Body of pancreas (tissue), 4 donors: ENCODE measurements around the gene ADCY2. TPM values are rescaled to one million over a fixed set of nuclear protein-coding genes. Genes with fewer than 3 reads are reported as not detected.

Experiments used
- ATAC-seq: fragments of 150-250 bp; one replicate; pipeline ENCODE4 v1.9.1; 2016
- DNase-seq, 4 donors: peaks; one replicate each; pipeline ENCODE4 v3.0.0-alpha.2; 2019
- H3K27ac ChIP-seq, 4 donors: fragments of 200-600 bp; sonication (generic); 1 replicate in 3 of 4; 2 replicates in 1 of 4; pipeline versions ENCODE4 v1.5.1 to v1.6.1; 2016 to 2019; ENCODE audit warnings: mild to moderate bottlenecking in 1 of 4, mixed read lengths in 1 of 4, moderate library complexity in 1 of 4
- H3K27me3 ChIP-seq, 2 donors: fragments of 200-600 bp; sonication (generic); one replicate each; pipeline ENCODE4 v1.6.0; 2016; ENCODE audit warnings: mild to moderate bottlenecking in 1 of 2
- H3K36me3 ChIP-seq, 2 donors: fragments of 200-600 bp; sonication (generic); replicated peaks in 1 of 2; 2 replicates each; pipeline ENCODE4 v1.5.1; 2016; ENCODE audit warnings: low read depth in 2 of 2; ENCODE audit not compliant: insufficient read depth in 1 of 2
- H3K4me1 ChIP-seq: fragments of 200-600 bp; sonication (generic); one replicate; pipeline ENCODE4 v1.6.0; 2016
- H3K4me3 ChIP-seq, 2 donors: fragments of 200-600 bp; sonication (generic); 1 replicate in 1 of 2; 2 replicates in 1 of 2; pipeline ENCODE4 v1.5.1; 2016 to 2019
- H3K9me3 ChIP-seq, 3 donors: fragments of 200-600 bp; sonication (generic); 1 replicate in 2 of 3; 2 replicates in 1 of 3; pipeline ENCODE4 v1.5.1; 2016
- CTCF ChIP-seq, 7 experiments: fragments of 450-650 bp in 4 of 7; fragments of 200-600 bp in 3 of 7; sonication (generic) in 3 of 7; IDR thresholded peaks; one replicate each; pipeline ENCODE4 v1.5.1; 2016 to 2019; ENCODE audit warnings: antibody characterized with exemption in 7 of 7
- POLR2A ChIP-seq, 3 donors: fragments of 450-650 bp; IDR thresholded peaks; one replicate each; pipeline ENCODE4 v1.6.1; 2016; ENCODE audit warnings: antibody characterized with exemption in 3 of 3, mild to moderate bottlenecking in 2 of 3
- WGBS, 2 donors: methylation state at CpG; one replicate each; pipeline ENCODE4 v1.1.5; 2017; 5-methylcytosine and 5-hydroxymethylcytosine counted together
- intact Hi-C: fragments of 100-400 bp; cut with DNase I; formaldehyde crosslinking; loops from one replicate; pipeline ENCODE4 v1.15.1; 2023
- total RNA-seq, 2 donors: library from RNA; depleted of rRNA; stranded (reverse); fragments of >200 nt; gene quantifications; one replicate each; pipeline ENCODE4 v1.1.0, GENCODE V29; 2016

ADCY2 gene
- total RNA-seq, 2 donors from 2014 or later = 0.52 to 4.6 TPM

GRCh38 chr5:7434914-7435313 lies 39.0 kb downstream of the ADCY2 start:
- DNase-seq = no peak
- no peak for ATAC-seq
- intact Hi-C loops = no loop called here
- no peaks in the 10 kb centered on the region for H3K36me3 ChIP-seq
- no peaks in the 10 kb centered on the region for H3K9me3 ChIP-seq
- no peaks in the 10 kb centered on the region for H3K4me1 ChIP-seq
- H3K27me3 ChIP-seq = no peaks in the 10 kb centered on the region
- no peak for TF ChIP-seq CTCF (IDR thresholded peaks at IDR 0.05)
- no peak for TF ChIP-seq POLR2A (IDR thresholded peaks at IDR 0.05)
- H3K4me3 ChIP-seq = no peak overlapping the region
- 81 to 86% methylated on average over 6 of the region's 6 CpGs for WGBS, 2 donors
- H3K27ac ChIP-seq = no peak overlapping the region

- intact Hi-C loops = no loop called here
- H3K4me1 ChIP-seq = no peaks in the 10 kb centered on the region
- 44 to 46% methylated on average over 3 of the region's 3 CpGs for WGBS, 2 donors
- H3K36me3 ChIP-seq = no peaks in the 10 kb centered on the region
- no peaks in the 10 kb centered on the region for H3K9me3 ChIP-seq
- TF ChIP-seq POLR2A (IDR thresholded peaks at IDR 0.05) = no peak
- H3K4me3 ChIP-seq = no peak overlapping the region
- no peaks in the 10 kb centered on the region for H3K27me3 ChIP-seq
- H3K27ac ChIP-seq = no peak overlapping the region
- no peak for DNase-seq
- ATAC-seq = no peak
Observed at GRCh38 chr5:7435503-7435902, 39.6 kb downstream of the ADCY2 start.

- Histone ChIP-seq H3K9me3 (no peaks in the 10 kb centered on the region), H3K27ac (no peak overlapping the region), H3K4me1 (no peaks in the 10 kb centered on the region), H3K4me3 (no peak overlapping the region), H3K36me3 (no peaks in the 10 kb centered on the region), H3K27me3 (no peaks in the 10 kb centered on the region)
- 77 to 80% methylated on average over 8 of the region's 8 CpGs for WGBS, 2 donors
- TF ChIP-seq CTCF (IDR thresholded peaks at IDR 0.05) (no peak), POLR2A (IDR thresholded peaks at IDR 0.05) (no peak)
- DNase-seq (no peak), ATAC-seq (no peak)
- intact Hi-C loops = no loop called here
Observed at GRCh38 chr5:7436521-7436920, 40.6 kb downstream of the ADCY2 start.

- intact Hi-C loops = no loop called here
- 83 to 93% methylated on average over 1 of the region's 1 CpG for WGBS, 2 donors
Observed at GRCh38 chr5:7437836-7438235, 41.9 kb downstream of the ADCY2 start.

GRCh38 chr5:7445068-7445467 lies 49.1 kb downstream of the ADCY2 start:
- H3K36me3 ChIP-seq = no peaks in the 10 kb centered on the region
- intact Hi-C loops = no loop called here
- no peaks in the 10 kb centered on the region for H3K27me3 ChIP-seq
- H3K27ac ChIP-seq = no peak overlapping the region
- H3K4me1 ChIP-seq = no peaks in the 10 kb centered on the region
- TF ChIP-seq CTCF (IDR thresholded peaks at IDR 0.05) = no peak
- no peak for TF ChIP-seq POLR2A (IDR thresholded peaks at IDR 0.05)
- no peak for ATAC-seq
- 29 to 41% methylated on average over 2 of the region's 2 CpGs for WGBS, 2 donors
- H3K9me3 ChIP-seq = no peaks in the 10 kb centered on the region
- DNase-seq = no peak
- H3K4me3 ChIP-seq = no peak overlapping the region

More at GRCh38 chr5:7437836-7438235, 41.9 kb downstream of the ADCY2 start:
- H3K27ac ChIP-seq = no peak overlapping the region
- ATAC-seq = no peak
- no peaks in the 10 kb centered on the region for H3K27me3 ChIP-seq
- no peaks in the 10 kb centered on the region for H3K9me3 ChIP-seq
- DNase-seq = no peak
- H3K4me3 ChIP-seq = no peak overlapping the region
- H3K36me3 ChIP-seq = no peaks in the 10 kb centered on the region
- TF ChIP-seq POLR2A (IDR thresholded peaks at IDR 0.05) (no peak), CTCF (IDR thresholded peaks at IDR 0.05) (no peak)
- H3K4me1 ChIP-seq = no peaks in the 10 kb centered on the region
